ENCODE results near the gene TOGARAM1.

TOGARAM1 gene, protein sequence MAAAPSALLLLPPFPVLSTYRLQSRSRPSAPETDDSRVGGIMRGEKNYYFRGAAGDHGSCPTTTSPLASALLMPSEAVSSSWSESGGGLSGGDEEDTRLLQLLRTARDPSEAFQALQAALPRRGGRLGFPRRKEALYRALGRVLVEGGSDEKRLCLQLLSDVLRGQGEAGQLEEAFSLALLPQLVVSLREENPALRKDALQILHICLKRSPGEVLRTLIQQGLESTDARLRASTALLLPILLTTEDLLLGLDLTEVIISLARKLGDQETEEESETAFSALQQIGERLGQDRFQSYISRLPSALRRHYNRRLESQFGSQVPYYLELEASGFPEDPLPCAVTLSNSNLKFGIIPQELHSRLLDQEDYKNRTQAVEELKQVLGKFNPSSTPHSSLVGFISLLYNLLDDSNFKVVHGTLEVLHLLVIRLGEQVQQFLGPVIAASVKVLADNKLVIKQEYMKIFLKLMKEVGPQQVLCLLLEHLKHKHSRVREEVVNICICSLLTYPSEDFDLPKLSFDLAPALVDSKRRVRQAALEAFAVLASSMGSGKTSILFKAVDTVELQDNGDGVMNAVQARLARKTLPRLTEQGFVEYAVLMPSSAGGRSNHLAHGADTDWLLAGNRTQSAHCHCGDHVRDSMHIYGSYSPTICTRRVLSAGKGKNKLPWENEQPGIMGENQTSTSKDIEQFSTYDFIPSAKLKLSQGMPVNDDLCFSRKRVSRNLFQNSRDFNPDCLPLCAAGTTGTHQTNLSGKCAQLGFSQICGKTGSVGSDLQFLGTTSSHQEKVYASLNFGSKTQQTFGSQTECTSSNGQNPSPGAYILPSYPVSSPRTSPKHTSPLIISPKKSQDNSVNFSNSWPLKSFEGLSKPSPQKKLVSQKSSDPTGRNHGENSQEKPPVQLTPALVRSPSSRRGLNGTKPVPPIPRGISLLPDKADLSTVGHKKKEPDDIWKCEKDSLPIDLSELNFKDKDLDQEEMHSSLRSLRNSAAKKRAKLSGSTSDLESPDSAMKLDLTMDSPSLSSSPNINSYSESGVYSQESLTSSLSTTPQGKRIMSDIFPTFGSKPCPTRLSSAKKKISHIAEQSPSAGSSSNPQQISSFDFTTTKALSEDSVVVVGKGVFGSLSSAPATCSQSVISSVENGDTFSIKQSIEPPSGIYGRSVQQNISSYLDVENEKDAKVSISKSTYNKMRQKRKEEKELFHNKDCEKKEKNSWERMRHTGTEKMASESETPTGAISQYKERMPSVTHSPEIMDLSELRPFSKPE (N-terminal part only)

DNA sequence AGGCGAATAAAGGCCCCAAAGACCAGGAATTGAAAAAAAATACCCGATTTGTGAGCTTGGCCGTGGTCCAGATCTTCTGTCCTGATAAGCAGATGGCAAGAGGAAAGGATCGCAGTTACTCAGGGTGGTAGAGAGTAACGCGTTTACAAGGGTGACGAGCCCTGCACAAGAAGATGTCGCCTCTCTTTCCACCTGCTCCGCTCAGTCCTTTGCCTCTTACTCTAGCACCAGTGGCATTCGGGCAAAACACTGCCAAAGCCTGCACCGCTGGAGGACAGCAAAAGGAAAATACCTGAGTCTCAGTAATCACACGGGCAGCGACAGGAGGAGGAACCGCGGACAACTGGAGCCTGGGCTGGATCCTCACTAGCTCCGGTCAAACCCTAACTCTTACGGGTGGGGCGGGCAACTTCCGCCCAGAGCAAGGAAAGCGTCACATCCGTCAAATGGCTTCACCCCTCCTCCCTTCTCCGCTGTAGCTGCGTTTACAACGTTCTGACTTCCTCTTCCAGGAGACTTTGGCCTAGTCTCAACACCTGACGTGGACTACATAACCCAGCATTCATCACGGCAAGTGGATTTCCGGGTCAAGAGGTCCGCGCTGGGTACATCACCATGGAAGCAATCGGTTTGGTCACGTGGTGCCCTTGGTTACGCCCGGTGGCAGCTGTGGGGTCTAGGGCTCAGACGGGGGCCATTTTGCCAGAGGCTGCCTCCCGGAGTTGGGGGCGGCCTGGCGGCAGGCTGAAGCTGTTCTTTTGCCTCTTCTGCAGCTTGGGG, at the start of gene TOGARAM1, which contains the start of gene KLHL28:
TOGARAM1 (plus strand) TSS at position 637 of the 780 bp plus-strand sequence. CDS start 232 bp downstream, outside the sequence.
KLHL28 (minus strand) TSS at position 394 of the 780 bp plus-strand sequence. CDS start 16,019 bp downstream, outside the sequence.
- DNase-seq = peak; percentile 97 to 100

DNA sequence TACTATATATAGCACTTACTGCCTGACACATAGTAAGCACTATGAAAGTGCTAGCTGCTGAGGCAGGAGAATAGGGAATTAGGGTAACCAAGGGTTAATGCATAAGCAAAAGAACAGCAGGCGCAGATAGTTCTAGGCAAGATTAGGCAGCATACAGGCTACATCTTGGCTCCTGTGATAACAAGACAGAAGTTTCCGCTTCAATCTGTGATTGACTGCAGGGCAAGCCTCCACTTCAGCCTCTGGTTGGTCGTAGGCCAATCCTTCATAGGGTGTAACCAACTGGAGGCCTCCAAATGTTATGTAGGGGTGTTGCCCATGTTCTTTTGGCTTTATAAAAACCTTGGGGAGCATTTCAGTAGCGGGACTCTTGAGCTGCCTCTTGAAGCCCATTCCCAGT, 47.1 kb upstream of the TOGARAM1 start:
- no peak for DNase-seq

DNA sequence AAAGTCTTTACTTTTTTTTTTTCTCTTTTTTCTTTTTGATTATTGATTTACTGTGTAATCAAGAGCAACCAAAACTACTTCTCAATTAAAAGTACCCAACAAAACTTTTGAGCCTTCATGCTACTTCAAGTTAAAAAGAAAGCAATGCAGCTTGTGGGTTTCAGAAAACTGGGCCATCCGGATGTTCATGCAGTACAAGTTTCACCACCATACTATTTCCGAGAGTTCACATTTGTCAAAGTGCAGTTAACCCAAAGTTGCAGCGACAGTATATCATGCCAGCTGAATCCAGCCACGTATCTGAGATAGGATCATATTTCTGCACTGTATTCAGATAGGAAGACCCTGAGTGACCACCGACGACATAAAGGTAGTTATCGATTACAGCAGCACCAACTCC, 33.2 kb upstream of the TOGARAM1 start:
- DNase-seq = no peak

DNA sequence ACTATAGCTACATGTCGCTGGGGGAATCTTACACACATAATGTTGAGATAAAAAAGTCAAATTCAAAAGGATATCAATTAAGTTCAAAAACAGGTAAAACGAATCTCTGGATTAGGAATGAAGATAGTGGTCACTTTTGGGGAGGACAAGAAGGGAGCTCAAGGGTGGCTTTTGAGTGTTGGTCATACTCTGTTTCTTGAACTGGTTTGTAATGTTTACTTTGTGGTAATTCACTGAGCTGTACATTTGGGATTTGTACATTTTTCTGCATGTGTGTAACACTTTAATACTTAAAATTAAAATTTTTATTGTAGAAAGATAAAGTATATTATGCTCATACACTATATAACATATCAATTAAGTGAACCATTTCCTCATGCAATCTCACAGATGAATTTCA, 26.8 kb upstream of the TOGARAM1 start:
- DNase-seq = no peak

DNA sequence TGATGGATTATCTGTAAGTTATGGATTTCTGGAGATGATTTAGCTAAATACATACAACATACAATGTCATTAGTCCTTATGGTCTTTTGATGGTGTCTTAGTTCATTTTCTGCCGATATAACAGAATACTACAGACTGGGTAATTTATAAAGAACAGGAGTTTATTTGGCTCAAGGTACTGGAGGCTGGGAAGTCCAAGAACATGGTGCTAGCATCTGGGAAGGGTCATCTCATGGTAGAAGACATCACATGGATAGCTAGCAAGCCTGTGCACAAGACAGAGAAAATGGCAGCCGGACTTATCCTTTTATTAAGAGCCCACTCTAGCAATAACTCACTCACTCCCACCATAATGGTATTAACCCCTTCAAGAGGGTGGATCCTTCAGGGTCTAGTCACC, 24.4 kb upstream of the TOGARAM1 start:
- no peak for DNase-seq

DNA sequence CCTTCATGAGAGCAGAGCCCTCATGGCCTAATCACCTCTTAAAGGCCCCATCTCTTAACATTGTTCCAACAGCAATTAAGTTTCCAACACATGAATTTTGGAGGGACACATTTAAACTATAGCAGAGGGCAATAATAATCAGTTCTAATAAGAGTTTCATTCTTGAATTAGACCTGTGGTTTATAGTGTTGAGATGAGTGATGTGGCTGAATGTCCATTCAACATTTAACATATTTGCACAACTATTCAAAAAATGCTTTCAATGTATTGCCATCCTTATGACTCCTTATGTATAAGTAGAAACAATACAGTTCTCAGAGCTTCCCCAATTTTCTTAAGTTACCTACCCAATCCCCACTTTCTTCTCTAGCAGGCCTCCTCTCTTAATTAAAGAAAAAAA, 21.8 kb upstream of the TOGARAM1 start:
- DNase-seq = no peak

DNA sequence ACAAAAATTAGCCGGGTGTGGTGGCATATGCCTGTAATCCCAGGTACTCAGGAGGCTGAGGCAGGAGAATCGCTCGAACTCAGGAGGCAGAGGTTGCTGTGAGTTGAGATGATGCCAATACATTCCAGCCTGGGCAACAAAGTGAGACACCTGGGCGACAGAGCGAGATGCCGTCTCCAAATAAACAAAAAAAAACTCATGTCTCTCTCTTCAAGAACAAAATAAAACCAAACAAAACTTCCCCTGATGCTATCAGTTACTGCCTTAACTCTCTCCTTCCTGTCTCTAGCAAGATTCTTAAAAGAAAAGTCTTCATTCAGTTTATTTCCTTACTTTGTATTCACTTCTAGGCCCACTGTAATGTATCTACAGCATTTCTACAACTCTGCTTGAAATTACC, 21.0 kb upstream of the TOGARAM1 start:
- DNase-seq = no peak

DNA sequence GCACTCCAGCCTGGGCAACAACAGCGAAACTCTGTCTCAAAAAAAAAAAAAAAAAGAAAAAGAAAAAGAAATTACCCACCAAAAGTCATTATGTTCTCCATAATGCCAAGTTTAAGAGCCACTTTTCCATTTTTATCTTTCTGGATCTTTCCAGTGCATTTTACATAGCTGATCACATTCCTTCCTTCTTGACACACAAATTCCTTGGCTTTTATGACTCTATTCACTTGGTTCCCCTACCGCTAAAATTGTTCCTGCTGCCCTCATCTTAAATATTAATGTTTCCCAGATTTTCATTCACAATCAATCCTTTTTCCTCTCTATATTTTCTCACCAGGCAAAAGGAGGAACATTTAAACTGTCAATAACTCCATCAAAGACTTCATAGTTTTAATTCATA, 20.4 kb upstream of the TOGARAM1 start:
- no peak for DNase-seq

DNA sequence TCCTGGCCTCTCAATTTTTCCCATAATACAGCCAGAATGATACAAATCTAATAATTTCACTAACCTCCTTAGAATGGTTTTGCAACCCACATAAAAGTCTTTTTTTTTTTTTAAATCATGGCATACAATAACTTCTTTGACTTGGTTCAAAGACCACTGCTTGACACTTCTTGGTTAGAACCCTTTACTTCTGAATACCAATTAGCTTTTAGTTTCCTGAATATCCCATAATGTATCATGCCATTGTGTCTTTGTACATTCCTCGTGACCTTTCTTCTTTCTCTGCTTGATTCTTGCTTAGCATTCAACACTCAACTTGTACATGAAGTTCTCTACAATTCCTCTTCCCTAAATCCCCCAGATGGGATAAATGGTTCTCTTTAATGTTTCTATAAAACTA, 19.6 kb upstream of the TOGARAM1 start:
- no peak for DNase-seq

DNA sequence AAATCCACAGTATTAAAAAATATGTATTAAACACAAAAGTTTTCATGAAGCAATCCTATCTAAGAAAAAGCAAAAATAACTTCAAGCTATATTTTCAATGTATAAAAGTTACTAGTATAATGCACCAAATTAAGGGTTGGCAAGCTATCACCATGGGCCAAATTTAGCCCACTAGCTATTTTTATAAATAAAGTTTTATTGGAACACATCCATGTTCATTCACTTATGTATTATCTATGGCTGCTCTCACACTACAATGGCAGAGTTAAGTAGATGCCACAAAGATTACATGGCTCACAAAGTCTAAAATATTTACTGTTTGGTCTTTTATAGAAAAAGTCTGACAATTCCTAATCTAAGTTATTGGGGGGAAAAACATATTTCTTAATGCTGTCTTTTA, 17.9 kb upstream of the TOGARAM1 start:
- DNase-seq = no peak

DNA sequence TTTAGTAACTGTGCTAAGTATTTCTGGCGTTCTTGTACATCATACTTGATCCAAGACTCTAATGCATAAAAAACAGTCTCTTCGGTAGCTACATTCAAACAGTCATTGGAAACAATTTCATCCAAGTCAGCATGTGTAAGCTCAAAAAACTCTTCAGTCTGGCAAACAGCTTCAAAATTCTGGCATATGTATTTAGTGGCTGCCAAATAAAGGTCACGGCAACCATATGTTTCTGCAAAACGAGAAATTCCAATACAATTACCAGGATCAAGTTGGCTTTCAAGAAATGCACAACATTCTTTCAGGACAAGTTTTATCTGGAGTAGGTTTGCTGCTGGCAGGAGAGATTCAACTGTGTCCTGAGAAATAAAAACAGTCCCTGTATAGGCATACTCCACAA, 16.7 kb upstream of the TOGARAM1 start:
- DNase-seq = no peak

DNA sequence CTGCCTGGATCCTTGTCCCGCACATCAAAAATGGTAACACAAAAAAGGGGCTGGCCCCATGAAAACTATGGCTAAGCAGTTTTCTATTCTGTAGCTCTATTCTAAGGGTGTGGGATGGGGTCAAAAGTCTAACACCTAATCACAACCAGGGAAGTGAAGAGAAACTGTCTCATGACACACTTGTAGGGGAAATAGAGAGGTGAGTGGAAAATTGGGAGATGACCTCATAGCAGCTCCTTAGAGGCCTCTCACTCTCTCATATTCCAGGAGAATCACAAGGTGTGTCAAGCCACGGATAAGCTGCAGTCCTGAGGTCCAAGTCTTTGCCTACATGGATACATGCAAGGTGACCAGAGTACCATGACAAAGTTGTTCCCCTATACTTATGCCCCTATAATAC, 10.9 kb upstream of the TOGARAM1 start:
- DNase-seq = no peak

DNA sequence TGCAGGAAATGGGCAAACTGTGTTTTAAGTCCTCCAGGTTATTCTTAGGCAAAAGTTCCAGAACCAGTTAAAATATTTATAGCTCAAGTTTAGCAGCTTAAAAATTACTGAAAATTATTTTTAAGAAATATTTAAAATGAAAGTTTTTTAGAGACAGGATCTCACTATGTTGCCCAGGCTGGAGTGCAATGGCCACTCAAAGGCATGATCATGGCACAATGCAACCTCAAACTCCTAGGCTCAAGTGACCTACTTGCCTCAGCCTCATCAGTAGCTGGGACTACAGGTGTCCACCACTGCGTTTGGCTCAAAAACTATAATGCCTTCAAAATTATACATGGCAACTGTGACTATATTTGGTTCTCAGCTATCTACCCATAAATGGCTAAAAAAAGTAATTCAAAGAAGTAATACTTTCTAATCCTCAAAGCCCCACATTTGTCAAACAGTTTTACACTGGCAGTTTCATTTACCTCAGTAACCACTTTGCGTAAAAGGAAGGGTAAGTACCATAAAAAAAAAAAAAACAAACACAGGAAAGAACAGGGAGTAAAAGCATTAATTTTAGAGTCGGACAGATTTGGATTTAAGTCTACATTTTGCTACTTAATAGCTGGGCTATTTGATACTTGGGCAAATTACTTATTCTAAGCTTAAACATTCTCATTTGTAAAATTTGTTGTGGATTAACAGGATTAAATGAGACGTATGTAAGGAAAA, 9.4 kb upstream of the TOGARAM1 start:
- no peak for DNase-seq

DNA sequence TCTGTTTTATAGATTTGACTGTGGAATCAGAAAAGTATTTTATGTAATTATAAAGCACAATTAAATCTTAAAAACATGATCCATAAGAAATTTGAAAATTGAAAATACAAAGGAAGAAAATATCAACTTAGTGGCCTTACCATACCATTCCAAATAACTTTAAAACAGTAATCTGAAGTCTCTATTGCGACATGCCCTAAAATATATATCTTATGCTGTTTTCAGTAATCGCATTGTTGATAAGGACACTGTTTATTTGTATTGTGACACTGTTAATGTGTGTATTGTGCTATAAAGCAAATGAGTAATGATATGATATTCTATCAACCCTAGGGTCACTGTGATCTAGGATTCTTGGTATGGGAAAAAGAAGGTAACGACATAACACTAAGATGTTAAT, 7.2 kb upstream of the TOGARAM1 start:
- DNase-seq = no peak

DNA sequence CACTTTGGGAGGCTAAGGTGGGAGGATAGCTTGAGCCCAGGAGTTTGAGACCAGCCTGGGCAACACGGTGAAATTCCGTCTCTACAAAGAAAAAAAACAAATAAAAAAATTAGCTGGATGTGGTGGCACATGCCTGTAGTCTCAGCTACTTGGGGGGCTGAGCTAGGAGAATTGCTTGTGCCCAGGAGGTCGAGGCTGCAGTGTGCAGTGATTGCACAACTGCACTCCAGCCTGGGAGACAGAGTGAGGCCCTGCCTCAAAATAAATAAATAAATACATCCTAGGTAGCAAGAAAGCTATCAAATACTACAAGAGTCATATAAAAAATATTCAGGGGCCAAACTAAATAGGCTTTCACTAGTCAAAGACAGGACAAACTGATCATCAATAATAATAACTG, 6.5 kb upstream of the TOGARAM1 start:
- no peak for DNase-seq

DNA sequence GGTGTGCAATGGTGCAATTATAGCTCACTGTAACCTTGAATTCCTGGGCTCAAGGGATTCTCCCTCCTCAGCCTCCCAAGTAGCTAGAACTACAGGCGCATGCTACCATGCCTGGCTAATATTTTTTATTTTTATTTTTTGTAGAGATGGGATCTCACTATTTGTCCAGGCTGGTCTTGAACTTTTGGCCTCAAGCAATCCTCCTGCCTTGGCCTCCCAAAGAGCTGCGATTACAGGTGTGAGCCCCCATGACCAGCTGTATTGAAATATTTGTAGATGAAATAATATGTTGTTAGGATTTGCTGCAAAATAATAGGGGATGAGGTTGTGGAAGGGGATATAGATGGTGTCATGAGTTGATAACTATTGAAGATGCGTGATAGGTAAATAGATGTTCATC, 5.1 kb upstream of the TOGARAM1 start:
- DNase-seq = no peak

DNA sequence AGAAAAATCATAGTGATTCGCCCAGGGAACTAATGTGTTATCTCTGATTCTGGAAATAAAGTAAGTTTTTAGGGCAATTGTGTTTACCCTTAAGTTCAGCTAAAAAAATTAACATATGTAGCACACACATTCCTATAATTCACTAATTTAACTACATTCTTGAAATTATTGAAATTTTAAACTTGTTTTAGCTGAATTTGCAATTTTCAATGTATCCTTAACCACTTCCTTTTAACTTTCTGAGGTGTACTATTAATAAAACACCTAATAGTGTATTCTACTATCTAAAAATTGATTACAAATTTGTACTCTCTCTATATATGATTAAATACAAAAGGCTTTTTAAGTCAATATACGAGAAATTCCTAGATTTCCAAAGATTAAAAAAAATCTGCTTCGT, 2.5 kb upstream of the TOGARAM1 start:
- DNase-seq = no peak

DNA sequence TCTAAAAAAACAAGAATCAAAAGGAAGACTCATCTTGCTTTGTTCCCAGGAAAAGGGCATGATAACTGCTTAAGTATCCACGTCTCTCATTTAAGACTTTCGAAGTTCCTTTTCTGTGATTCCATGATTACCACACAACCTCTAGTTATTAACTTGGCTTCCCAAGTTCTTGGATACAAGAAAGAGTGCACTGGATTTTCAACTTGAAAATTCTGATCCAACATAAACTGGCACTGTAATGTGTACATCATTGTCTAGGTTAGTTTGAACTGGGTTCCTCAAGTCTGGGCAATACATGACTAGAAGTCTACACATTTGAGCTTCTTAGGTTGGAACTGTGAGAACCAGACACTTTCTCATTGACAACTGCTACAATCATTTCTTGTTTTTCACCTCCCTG, 1.8 kb upstream of the TOGARAM1 start:
- DNase-seq = peak in 1 of 2 experiments; percentile 8

DNA sequence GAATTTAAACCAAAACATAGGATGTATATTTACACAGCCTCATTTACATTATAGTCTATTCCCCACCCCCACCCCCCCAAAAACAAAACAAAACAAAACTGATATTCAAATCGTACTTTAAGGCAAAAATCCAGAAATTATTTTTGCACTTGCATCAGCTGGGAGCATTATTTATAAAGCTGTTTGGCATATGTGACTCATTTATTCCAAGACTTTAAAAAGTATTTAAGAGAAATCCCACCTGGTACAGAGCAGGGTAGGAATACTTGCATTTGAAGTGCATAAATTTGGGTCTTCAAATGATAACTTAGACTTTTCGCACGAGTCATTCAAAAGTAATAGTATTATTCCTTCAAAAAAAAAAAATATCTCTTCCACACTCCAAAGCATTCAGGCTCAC, 1.3 kb upstream of the TOGARAM1 start:
- DNase-seq = no peak

DNA sequence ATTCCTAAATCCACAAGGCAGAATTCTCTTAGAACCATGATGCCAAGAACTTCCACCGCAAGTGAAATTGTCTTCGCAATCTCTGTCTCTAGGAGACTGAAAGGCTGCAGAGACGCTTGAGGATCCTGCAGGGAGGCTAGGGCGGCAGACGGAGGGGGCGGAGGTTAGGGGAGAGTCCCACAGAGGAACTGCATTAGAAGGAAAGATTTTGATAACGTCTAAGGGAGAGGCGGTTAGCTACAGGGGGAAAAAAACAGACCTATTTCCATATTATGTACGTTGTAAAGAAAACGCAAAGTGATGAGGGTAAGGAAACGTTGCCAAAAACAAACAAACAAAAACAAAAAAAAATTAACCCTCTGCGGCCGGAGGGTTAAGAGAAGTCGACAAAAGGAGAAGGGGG, 838 bp upstream of the TOGARAM1 start:
- DNase-seq = peak; percentile 23 to 51

DNA sequence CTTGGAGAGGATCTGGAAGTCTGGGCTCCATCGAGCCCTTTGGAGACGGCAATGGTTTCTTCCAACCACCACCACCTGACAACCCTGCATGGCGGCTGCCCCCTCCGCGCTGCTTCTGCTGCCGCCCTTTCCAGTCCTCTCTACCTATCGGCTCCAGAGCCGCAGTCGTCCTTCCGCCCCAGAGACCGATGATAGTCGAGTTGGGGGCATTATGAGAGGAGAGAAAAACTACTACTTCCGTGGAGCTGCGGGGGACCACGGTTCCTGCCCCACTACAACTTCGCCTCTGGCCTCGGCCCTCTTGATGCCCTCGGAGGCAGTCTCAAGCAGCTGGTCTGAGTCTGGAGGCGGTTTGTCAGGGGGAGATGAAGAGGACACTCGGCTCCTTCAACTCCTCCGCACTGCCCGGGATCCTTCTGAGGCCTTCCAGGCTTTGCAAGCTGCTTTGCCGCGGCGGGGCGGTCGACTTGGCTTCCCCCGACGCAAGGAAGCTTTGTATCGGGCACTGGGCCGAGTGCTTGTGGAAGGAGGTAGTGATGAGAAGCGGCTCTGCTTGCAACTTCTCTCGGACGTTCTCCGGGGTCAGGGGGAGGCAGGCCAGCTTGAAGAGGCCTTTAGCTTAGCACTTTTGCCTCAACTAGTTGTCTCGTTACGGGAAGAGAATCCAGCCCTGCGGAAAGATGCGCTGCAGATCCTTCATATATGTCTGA, 499 bp downstream of the TOGARAM1 start:
- peak in 1 of 2 experiments; percentile 79 for DNase-seq
